Spleen (tissue), 13 donors: ENCODE measurements around the gene ZNF692. TPM values are rescaled to one million over a fixed set of nuclear protein-coding genes. Genes with fewer than 3 reads are reported as not detected.
A peak's percentile ranks its signal among the peaks of the same experiment; 100 is the strongest.

Experiments
- DNase-seq: peaks from one replicate; pipeline ENCODE4 v3.0.0-alpha.2; 2020
- H3K27ac ChIP-seq, 8 donors: fragments of 200-600 bp; sonication (generic) in 7 of 8; 1 replicate in 4 of 8; 2 replicates in 4 of 8; pipeline versions ENCODE4 v1.5.0 to v1.8.0; 2016 to 2021; ENCODE audit warnings: inconsistent platforms in 4 of 8, mild to moderate bottlenecking in 4 of 8, moderate library complexity in 1 of 8
- H3K27me3 ChIP-seq, 7 donors: fragments of 200-600 bp; sonication (generic) in 6 of 7; replicated peaks in 1 of 7; 1 replicate in 4 of 7; 2 replicates in 3 of 7; pipeline versions ENCODE4 v1.5.0 to v1.8.0; 2016 to 2021; ENCODE audit warnings: inconsistent platforms in 3 of 7, mild to moderate bottlenecking in 1 of 7
- H3K36me3 ChIP-seq, 6 donors: fragments of 200-600 bp; sonication (generic) in 5 of 6; 1 replicate in 4 of 6; 2 replicates in 2 of 6; pipeline versions ENCODE4 v1.5.0 to v1.8.0; 2016 to 2021; ENCODE audit warnings: inconsistent platforms in 2 of 6
- H3K4me1 ChIP-seq, 6 donors: fragments of 200-600 bp; sonication (generic) in 5 of 6; 1 replicate in 3 of 6; 2 replicates in 3 of 6; pipeline versions ENCODE4 v1.5.0 to v1.8.0; 2016 to 2021; ENCODE audit warnings: inconsistent platforms in 3 of 6
- H3K4me3 ChIP-seq, 8 donors: fragments of 200-600 bp; sonication (generic) in 7 of 8; 1 replicate in 4 of 8; 2 replicates in 4 of 8; pipeline versions ENCODE4 v1.5.0 to v1.8.0; 2016 to 2021; ENCODE audit warnings: inconsistent platforms in 4 of 8, mild to moderate bottlenecking in 4 of 8, moderate library complexity in 2 of 8
- H3K9me3 ChIP-seq, 8 donors: fragments of 200-600 bp; sonication (generic) in 7 of 8; 1 replicate in 4 of 8; 2 replicates in 4 of 8; pipeline versions ENCODE4 v1.5.0 to v1.8.0; 2016 to 2021; ENCODE audit warnings: inconsistent platforms in 4 of 8
- POLR2A ChIP-seq, 3 donors: fragments of 450-650 bp; IDR thresholded peaks; one replicate each; pipeline ENCODE4 v1.5.1; 2017; ENCODE audit warnings: antibody characterized with exemption in 3 of 3, mild to moderate bottlenecking in 1 of 3
- POLR2AphosphoS5 ChIP-seq, 3 donors: sonication (generic); formaldehyde crosslinking; IDR thresholded peaks; one replicate each; pipeline ENCODE4 v1.5.1; 2017; ENCODE audit warnings: antibody characterized with exemption in 3 of 3
- WGBS, 5 donors: extraction: QIAGEN DNeasy Blood & Tissue Kit in 3 of 5; methylation state at CpG; one replicate each; pipeline versions ENCODE4 v1.1.5 to v1.1.7; 2013 to 2018; 5-methylcytosine and 5-hydroxymethylcytosine counted together
- intact Hi-C: fragments of 100-400 bp; cut with DNase I; formaldehyde crosslinking; loops from one replicate; pipeline ENCODE4 v1.15.0; 2023; ENCODE audit warnings: low total_unique reads
- long read RNA-seq, 2 donors: transcript quantifications; one replicate each; lab custom pipeline, GENCODE V29; 2026
- polyA plus RNA-seq, 3 donors: library from polyadenylated mRNA; stranded (reverse); fragments of 200-250 nt; gene quantifications; one replicate each; pipeline ENCODE4 v1.2.1, GENCODE V29; 2013
- total RNA-seq, 7 donors: library from RNA; depleted of rRNA in 3 of 7; stranded (reverse); fragments of >200 nt in 3 of 7; fragmentation: NEBNext Ultra II Directional in 4 of 7; extraction: Animal tissue kit (Norgen Biotek cat#: 25700) in 4 of 7; gene quantifications; one replicate each; pipeline versions ENCODE4 v1.1.0 to v1.2.1, GENCODE V29; 2016 to 2021
- TF ChIP-seq, protein P1 (sequence below), 11 experiments: fragments of 200-600 bp in 7 of 11; fragments of 450-650 bp in 4 of 11; sonication (generic) in 4 of 11; IDR thresholded peaks in 8 of 11; conservative IDR thresholded peaks in 3 of 11; 1 replicate in 7 of 11; 2 replicates in 4 of 11; pipeline versions ENCODE4 v1.4.0 to v1.8.0; 2016 to 2021; ENCODE audit warnings: antibody characterized with exemption in 11 of 11, inconsistent platforms in 4 of 11, mild to moderate bottlenecking in 1 of 11
- donor health status: healthy with polysubstance abuse.
- donor health status: DM: no; HTN: no; CAD: no; lungs with moderate emphysema.
- donor health status: DM: no; HTN: no; CAD: no.
- donor health status: Bipolar disorder and iron deficiency.
- donor health status: healthy.
- donor health status: DM: no; HTN: no; CAD: no.
- donor health status: DM: yes; HTN: yes; CAD: no.

Gene ZNF692
- total RNA-seq, result 10 to 100 TPM; 33.5 to 81.1 (median 45.9) TPM
- polyA plus RNA-seq, result 100 to 1,000 TPM in 2 of 3 donors, 10 to 100 TPM in 1; 57.1 to 138 (median 125) TPM
- long read RNA-seq, donor 1, partial matches to known transcripts, result 0 of 1 reads
- long read RNA-seq, donor 1, other reads (novel, unspliced or antisense), result 0 of 1 reads
- long read RNA-seq, donor 2, partial matches to known transcripts, result 0 of 4 reads
- long read RNA-seq, donor 2, other reads (novel, unspliced or antisense), result 0 of 4 reads

DNA sequence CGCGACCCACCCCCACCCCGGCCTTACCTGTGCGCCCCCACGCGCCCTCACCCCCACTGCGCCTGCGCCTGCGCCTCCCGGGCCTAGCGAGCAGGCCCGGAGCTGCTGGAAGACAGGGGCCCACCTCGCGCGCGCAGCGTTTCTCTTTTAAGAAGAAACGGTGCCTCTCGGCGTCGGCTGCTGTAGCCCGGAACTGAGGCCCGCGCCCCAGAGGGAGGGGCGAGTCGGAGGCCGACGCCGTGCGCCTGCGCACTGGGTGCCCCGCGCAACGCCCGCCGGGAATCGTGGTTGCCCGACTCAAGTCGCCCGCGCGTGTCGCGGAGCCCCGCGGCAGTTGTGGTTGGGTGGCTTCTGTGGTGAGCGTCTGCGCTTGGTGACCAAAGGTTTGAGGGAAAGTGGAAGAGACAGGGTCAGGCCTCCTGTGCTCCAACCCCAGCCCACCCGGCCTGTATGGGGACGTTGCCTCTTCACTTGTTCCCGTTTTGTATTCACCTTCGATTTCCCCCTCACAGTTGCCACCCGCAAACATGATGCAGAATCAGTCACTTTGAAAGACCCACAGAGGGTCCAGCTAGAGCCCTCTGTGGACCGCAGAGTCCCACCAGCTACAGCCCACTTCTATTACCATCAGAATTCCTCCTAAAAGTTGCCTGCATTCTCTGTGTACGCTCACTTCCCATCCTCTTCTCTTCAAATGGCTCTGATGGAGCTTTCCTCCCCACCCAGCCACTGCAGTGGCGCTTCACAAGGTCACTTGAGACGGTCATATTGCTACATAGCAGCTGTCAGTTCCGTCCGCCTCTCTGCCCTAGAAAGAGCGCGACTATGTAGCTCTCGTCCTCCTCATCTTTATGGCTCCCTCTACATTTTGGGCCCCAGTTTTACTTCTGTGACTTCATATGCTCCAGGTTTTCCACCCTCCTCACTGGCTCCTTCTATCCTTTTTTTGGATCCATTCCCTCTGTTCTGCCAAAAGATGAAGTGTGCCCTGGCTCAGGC is at the start of gene ZNF692:
Gene ZNF692, minus strand, starts transcription at position 195 of the 999 bp plus-strand sequence. CDS start 776 bp downstream, outside the sequence.
- Histone ChIP-seq H3K27ac (peak within 1 kb of the TSS; percentile 86 to 99 (median 94)), H3K9me3 (no peaks in the 10 kb centered on the region), H3K27me3 (no peaks in the 10 kb centered on the region), H3K4me3 (peak within 1 kb of the TSS; percentile 48 to 76 (median 54)), H3K36me3 (peaks cover 0 to 18% (median 0%) of the 10 kb centered on the region in 6 donors), H3K4me1 (peaks cover 23 to 79% (median 42%) of the 10 kb centered on the region in 6 donors)
- intact Hi-C loops, result no loop called here
- TF ChIP-seq POLR2A (IDR thresholded peaks at IDR 0.05) (peak; percentile 53 to 79 (median 78)), POLR2AphosphoS5 (IDR thresholded peaks at IDR 0.05) (peak; percentile 97 to 98 (median 98))
- TF ChIP-seq, protein P1, sequence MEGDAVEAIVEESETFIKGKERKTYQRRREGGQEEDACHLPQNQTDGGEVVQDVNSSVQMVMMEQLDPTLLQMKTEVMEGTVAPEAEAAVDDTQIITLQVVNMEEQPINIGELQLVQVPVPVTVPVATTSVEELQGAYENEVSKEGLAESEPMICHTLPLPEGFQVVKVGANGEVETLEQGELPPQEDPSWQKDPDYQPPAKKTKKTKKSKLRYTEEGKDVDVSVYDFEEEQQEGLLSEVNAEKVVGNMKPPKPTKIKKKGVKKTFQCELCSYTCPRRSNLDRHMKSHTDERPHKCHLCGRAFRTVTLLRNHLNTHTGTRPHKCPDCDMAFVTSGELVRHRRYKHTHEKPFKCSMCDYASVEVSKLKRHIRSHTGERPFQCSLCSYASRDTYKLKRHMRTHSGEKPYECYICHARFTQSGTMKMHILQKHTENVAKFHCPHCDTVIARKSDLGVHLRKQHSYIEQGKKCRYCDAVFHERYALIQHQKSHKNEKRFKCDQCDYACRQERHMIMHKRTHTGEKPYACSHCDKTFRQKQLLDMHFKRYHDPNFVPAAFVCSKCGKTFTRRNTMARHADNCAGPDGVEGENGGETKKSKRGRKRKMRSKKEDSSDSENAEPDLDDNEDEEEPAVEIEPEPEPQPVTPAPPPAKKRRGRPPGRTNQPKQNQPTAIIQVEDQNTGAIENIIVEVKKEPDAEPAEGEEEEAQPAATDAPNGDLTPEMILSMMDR (IDR thresholded peaks at IDR 0.05 in 8 of 11, conservative IDR thresholded peaks at IDR 0.05 in 3 of 11), result peak in 2 of 11 experiments; percentile 13 to 25
- DNase-seq, result peak; percentile 100
- WGBS, 5 donors, result 2 to 7% (median 5%) methylated on average over 47 to 62 of the region's 62 CpGs

GRCh38 chr1:248906753-248907661 is 48.1 kb upstream of the ZNF692 start:
- no peak for DNase-seq
- Histone ChIP-seq H3K27ac (peak overlapping the region; percentile 4 to 98 (median 96)), H3K9me3 (no peaks in the 10 kb centered on the region), H3K36me3 (peaks cover 0 to 9% (median 3%) of the 10 kb centered on the region in 6 donors), H3K27me3 (no peaks in the 10 kb centered on the region), H3K4me1 (peaks cover 5 to 53% (median 40%) of the 10 kb centered on the region in 6 donors), H3K4me3 (peak overlapping the region; percentile 14 to 85 (median 62))
- no peak for TF ChIP-seq POLR2AphosphoS5 (IDR thresholded peaks at IDR 0.05)
- TF ChIP-seq POLR2A (IDR thresholded peaks at IDR 0.05), result no peak
- TF ChIP-seq, protein P1 (IDR thresholded peaks at IDR 0.05 in 8 of 11, conservative IDR thresholded peaks at IDR 0.05 in 3 of 11), result no peak
- intact Hi-C loops, result no loop called here
- WGBS, 5 donors, result 29 to 38% (median 34%) methylated on average over 18 of the region's 18 CpGs

DNA sequence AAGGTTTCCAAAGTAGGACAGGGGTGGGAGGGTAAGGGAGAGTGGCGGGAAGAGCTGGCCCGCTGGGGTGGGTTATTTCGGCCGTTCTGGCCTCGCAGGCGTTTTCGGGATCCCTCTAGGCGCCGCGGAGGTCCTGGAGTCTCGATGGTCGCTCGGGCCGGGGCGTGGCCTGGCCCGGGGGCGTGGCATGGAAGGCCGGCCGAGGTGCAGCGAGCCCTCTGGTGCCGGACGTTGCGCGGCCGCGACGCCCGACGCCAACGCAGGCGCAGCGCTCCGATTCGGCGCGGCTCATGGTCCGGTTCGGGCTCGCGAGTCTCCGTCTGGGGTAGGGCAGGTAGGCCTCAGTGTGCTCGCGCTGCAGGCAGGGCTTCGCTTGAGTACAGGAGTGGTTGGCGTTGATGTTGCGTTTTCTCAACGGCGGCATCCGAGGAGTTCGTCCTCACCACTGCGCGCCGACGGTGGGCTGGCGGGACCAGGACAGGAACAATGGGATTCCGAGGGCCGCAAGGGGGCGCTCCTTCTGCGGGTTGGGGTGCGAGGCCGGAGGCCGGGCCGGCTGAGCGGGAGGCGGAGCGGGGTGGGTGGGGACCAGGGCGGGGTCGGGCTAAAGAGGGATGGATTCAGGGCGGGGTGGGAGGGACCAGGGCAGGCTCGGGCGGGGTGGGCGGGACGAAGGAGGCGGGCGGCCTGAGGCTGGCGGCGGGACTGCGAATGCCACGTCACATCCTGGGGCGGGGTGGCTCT is 47.3 kb upstream of the ZNF692 start, which contains the start of gene PGBD2:
Gene PGBD2, plus strand, starts transcription at position 227 of the 744 bp plus-strand sequence. CDS start 7,628 bp downstream, outside the sequence.
- H3K4me1 ChIP-seq, result peaks cover 5 to 53% (median 40%) of the 10 kb centered on the region in 6 donors
- DNase-seq, result peak; percentile 99
- WGBS, 5 donors, result 0 to 1% (median 1%) methylated on average over 41 to 80 of the region's 80 CpGs
- peak within 1 kb of the TSS; percentile 94 to 98 (median 97) for H3K27ac ChIP-seq
- H3K4me3 ChIP-seq, result peak within 1 kb of the TSS; percentile 42 to 85 (median 64)
- TF ChIP-seq POLR2AphosphoS5 (IDR thresholded peaks at IDR 0.05) (peak; percentile 98), POLR2A (IDR thresholded peaks at IDR 0.05) (peak; percentile 45 to 91 (median 80))
- TF ChIP-seq, protein P1 (IDR thresholded peaks at IDR 0.05 in 8 of 11, conservative IDR thresholded peaks at IDR 0.05 in 3 of 11), result peak; percentile 65 to 93 (median 82)
- intact Hi-C loops, result no loop called here
- H3K36me3 ChIP-seq, result peaks cover 0 to 9% (median 3%) of the 10 kb centered on the region in 6 donors
- H3K27me3 ChIP-seq, result no peaks in the 10 kb centered on the region
- H3K9me3 ChIP-seq, result no peaks in the 10 kb centered on the region
